ENCODE measurements around the gene DZIP3. TPM values are rescaled to one million over a fixed set of nuclear protein-coding genes. Genes with fewer than 3 reads are reported as not detected.
"Not testable (repeated sequence)": the region's sequence is repeated elsewhere in the genome, so short reads cannot be mapped to it uniquely, and the experiment has no call there.

The DZIP3 gene
- total and polyA plus RNA-seq, 9 donors, result 12.6 to 21.8 (median 17.2) TPM

DNA sequence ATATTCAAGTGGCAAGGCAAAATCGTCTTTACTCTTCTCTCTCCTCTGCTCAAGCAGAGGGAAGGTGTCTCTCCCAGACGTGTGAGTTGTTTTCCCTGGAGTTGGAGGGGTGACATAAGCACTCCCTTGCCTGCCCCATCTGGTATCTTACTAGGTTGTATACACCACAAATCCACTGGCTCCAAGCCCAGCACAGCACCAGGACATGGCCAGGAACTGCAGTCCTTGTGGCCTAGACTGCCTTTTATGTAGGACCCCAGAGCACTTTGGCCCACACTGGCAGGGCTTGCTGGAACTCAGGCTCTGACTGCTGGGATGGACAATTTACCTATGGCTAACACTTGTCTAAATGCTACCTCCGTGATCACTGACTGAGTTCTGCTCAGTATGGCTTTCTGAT lies 34.0 kb downstream of the DZIP3 start:
- Histone ChIP-seq H3K27me3 (ENCODE audit: control insufficient read depth, insufficient read depth, low read length) (no peaks in the 10 kb centered on the region), H3K4me1 (ENCODE audit: control insufficient read depth, insufficient read depth, low read length) (no peaks in the 10 kb centered on the region), H3K27ac (ENCODE audit: low read length) (no peak overlapping the region), H3K4me3 (ENCODE audit: low read length) (no peak overlapping the region), H3K9me3 (replicated peaks; ENCODE audit: control insufficient read depth, low read depth, low read length) (no peaks in the 10 kb centered on the region), H3K36me3 (ENCODE audit: control insufficient read depth, insufficient read depth, low read length) (peaks cover 12% of the 10 kb centered on the region)
- WGBS (ENCODE audit: insufficient coverage), result 80% methylated on average over 1 of the region's 3 CpGs
- no peak for DNase-seq

DNA sequence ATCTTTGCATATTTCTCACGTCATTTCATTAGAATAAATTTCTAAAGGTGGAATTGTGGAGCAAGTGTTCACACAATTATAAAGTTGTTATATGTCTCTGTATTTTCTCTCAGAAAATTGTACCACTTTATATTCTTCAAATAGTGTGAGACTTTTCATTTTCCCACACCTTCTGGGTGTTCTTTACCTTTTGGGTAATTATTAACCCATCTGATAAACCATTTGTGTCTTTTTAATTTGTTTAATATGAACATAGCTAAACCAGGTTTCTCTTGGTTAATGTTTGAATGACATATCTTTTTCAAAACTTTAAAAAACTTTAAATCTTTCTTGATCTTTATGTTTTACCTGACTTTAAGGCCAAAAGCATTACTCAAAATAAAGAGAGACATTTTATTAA lies 40.5 kb downstream of the DZIP3 start:
- H3K4me1 ChIP-seq (ENCODE audit: control insufficient read depth, insufficient read depth, low read length), result no peaks in the 10 kb centered on the region
- no peak overlapping the region for H3K4me3 ChIP-seq (ENCODE audit: low read length)
- no CpG with 5 or more reads among the region's 1 CpG for WGBS (ENCODE audit: insufficient coverage)
- no peaks in the 10 kb centered on the region for H3K27me3 ChIP-seq (ENCODE audit: control insufficient read depth, insufficient read depth, low read length)
- no peak overlapping the region for H3K27ac ChIP-seq (ENCODE audit: low read length)
- H3K9me3 ChIP-seq (replicated peaks; ENCODE audit: control insufficient read depth, low read depth, low read length), result no peaks in the 10 kb centered on the region
- DNase-seq, result no peak
- H3K36me3 ChIP-seq (ENCODE audit: control insufficient read depth, insufficient read depth, low read length), result peaks cover 7% of the 10 kb centered on the region

DNA sequence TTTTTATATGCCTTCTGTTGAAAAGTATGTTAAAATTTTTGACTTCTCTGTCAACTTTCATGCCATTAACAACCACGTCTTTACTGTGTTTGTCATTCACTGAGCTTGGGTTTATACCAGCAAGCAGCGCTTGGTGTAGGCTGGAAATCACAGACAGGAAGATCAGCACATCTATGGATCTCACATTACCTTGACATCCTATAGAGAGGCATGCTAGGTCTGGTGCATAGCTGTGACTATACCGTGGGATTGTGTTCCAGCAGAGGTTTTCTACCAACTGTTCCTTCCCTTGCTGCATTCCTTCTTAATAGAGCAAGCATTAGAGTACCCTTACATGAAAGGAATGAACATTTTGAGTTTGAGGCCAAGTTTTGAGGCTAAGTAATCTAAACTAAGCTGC lies 53.0 kb downstream of the DZIP3 start:
- Histone ChIP-seq H3K36me3 (ENCODE audit: control insufficient read depth, insufficient read depth, low read length) (peaks cover 8% of the 10 kb centered on the region), H3K27ac (ENCODE audit: low read length) (no peak overlapping the region), H3K27me3 (ENCODE audit: control insufficient read depth, insufficient read depth, low read length) (no peaks in the 10 kb centered on the region), H3K9me3 (replicated peaks; ENCODE audit: control insufficient read depth, low read depth, low read length) (no peaks in the 10 kb centered on the region), H3K4me3 (ENCODE audit: low read length) (no peak overlapping the region), H3K4me1 (ENCODE audit: control insufficient read depth, insufficient read depth, low read length) (no peaks in the 10 kb centered on the region)
- no CpG with 5 or more reads among the region's 3 CpGs for WGBS (ENCODE audit: insufficient coverage)
- no peak for DNase-seq

DNA sequence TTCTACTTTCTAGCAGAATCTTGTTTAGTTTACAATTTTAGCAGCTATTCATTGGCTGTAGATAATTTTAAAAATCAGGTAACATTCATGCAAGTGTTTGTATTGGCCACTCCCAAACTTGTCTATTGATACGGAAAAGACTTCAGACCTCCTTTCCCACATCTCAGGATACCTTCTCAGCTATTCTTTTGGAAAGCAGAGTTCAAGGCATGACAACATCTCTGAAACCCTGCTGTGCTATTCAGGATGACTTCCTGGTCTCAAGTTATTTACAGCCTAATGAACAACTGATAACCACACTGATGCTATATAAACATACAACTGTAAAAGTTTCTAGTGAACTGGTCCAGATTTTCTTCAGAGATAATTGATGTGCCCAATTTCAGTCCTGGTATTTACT lies 55.8 kb downstream of the DZIP3 start:
- WGBS (ENCODE audit: insufficient coverage), result 100% methylated on average over 1 of the region's 1 CpG
- Histone ChIP-seq H3K4me1 (ENCODE audit: control insufficient read depth, insufficient read depth, low read length) (no peaks in the 10 kb centered on the region), H3K36me3 (ENCODE audit: control insufficient read depth, insufficient read depth, low read length) (peaks cover 6% of the 10 kb centered on the region), H3K4me3 (ENCODE audit: low read length) (no peak overlapping the region), H3K27me3 (ENCODE audit: control insufficient read depth, insufficient read depth, low read length) (no peaks in the 10 kb centered on the region), H3K9me3 (replicated peaks; ENCODE audit: control insufficient read depth, low read depth, low read length) (no peaks in the 10 kb centered on the region), H3K27ac (ENCODE audit: low read length) (no peak overlapping the region)
- no peak for DNase-seq

DNA sequence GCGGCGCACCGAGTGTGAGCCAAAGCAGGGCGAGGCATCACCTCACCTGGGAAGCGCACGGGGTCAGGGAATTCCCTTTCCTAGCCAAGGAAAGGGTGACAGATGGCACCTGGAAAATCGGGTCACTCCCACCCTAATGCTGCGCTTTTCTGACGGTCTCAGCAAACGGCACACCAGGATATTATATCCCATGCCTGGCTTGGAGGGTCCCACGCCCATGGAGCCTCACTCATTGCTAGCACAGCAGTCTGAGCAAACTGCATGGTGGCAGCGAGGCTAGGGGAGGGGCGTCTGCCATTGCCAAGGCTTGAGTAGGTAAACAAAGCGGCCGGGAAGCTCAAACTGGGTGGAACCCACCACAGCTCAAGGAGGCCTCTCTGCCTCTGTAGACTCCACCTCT lies 66.1 kb downstream of the DZIP3 start:
- H3K27ac ChIP-seq (ENCODE audit: low read length), result not testable (repeated sequence)

DNA sequence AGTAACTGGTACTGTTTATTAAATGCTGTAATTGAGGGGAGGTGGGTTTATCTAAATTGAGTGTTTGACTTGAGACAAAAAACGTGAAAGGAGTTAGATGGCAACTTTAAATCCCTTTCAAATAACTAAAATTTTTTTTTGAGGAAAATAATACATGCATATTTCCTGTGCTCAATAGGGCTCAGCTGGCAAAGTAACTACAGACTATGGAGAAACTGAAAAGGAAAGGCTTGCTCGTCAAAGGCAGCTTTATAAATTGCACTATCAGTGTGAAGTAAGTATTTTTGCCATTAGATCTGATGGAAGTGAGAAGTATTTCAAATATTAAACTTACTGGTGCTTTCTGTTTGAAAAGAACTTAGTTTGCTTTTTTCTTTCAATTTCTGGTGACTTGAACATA lies 72.2 kb downstream of the DZIP3 start:
- Histone ChIP-seq H3K9me3 (replicated peaks; ENCODE audit: control insufficient read depth, low read depth, low read length) (no peaks in the 10 kb centered on the region), H3K4me3 (ENCODE audit: low read length) (no peak overlapping the region), H3K36me3 (ENCODE audit: control insufficient read depth, insufficient read depth, low read length) (peaks cover 2% of the 10 kb centered on the region), H3K27ac (ENCODE audit: low read length) (no peak overlapping the region), H3K4me1 (ENCODE audit: control insufficient read depth, insufficient read depth, low read length) (peaks cover 7% of the 10 kb centered on the region), H3K27me3 (ENCODE audit: control insufficient read depth, insufficient read depth, low read length) (no peaks in the 10 kb centered on the region)
- peak; percentile 1 for DNase-seq
- WGBS (ENCODE audit: insufficient coverage), result no CpG with 5 or more reads among the region's 2 CpGs

More for the DNA sequence above, 66.1 kb downstream of the DZIP3 start:
- not testable (repeated sequence) for DNase-seq; H3K4me1 ChIP-seq (ENCODE audit: control insufficient read depth, insufficient read depth, low read length); H3K9me3 ChIP-seq (replicated peaks; ENCODE audit: control insufficient read depth, low read depth, low read length); H3K27me3 ChIP-seq (ENCODE audit: control insufficient read depth, insufficient read depth, low read length); H3K4me3 ChIP-seq (ENCODE audit: low read length); H3K36me3 ChIP-seq (ENCODE audit: control insufficient read depth, insufficient read depth, low read length)
- over 99% methylated on average over 15 of the region's 15 CpGs for WGBS (ENCODE audit: insufficient coverage)

DNA sequence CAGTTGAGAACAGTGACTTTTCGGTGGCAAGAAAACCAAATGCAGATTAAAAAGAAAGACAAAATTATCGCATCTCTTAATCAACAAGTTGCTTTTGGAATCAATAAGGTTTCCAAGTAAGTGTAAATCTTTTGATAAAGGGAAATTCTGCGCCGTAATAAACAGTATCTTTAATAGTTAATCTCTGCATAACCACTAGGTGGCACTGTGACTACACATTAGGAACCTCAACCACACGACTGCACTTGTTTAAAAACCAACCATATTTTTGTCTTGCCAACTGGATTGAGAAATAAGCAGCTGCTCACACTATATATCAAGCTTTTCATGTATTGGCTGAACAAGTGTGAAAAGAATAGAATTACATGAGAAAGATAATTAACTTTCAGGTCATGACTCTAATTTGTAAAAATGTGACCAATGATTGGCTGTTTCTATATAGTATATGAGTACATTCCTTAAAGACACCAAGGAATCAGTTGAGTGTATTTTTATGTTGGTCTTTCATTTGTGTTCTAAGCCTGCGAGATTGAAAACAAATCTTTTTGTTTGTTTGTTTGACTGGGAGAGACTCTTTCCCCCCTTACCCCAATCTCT lies 72.7 kb downstream of the DZIP3 start:
- peaks cover 2% of the 10 kb centered on the region for H3K36me3 ChIP-seq (ENCODE audit: control insufficient read depth, insufficient read depth, low read length)
- peaks cover 7% of the 10 kb centered on the region for H3K4me1 ChIP-seq (ENCODE audit: control insufficient read depth, insufficient read depth, low read length)
- H3K27me3 ChIP-seq (ENCODE audit: control insufficient read depth, insufficient read depth, low read length), result no peaks in the 10 kb centered on the region
- peak; percentile 84 for DNase-seq
- no peaks in the 10 kb centered on the region for H3K9me3 ChIP-seq (replicated peaks; ENCODE audit: control insufficient read depth, low read depth, low read length)
- no peak overlapping the region for H3K27ac ChIP-seq (ENCODE audit: low read length)
- whole genome bisulfite sequencing (ENCODE audit: insufficient coverage), result no CpG with 5 or more reads among the region's 6 CpGs
- no peak overlapping the region for H3K4me3 ChIP-seq (ENCODE audit: low read length)

DNA sequence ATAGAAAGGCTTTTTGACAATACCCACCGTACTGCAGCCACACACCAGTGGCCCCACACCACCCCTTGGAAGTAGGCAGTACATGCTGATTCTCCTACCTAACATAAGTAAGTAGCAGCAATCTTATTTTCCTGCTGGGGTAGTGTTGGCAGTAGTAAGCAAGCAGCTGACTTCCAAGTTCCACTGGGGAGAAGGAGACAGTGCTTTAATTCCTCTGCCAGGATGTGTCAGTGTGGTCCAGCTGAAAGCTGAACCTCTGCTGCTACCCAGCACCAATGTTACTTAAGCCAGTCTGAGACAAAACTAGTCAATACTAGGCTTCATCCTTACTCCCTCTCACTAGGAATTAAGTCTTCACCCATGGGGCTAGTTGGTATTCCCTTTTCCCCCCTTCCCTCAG lies 74.7 kb downstream of the DZIP3 start:
- H3K27ac ChIP-seq (ENCODE audit: low read length), result no peak overlapping the region
- H3K27me3 ChIP-seq (ENCODE audit: control insufficient read depth, insufficient read depth, low read length), result no peaks in the 10 kb centered on the region
- DNase-seq, result peak; percentile 26
- H3K9me3 ChIP-seq (replicated peaks; ENCODE audit: control insufficient read depth, low read depth, low read length), result no peaks in the 10 kb centered on the region
- H3K4me3 ChIP-seq (ENCODE audit: low read length), result no peak overlapping the region
- WGBS (ENCODE audit: insufficient coverage), result no CpG with 5 or more reads among the region's 1 CpG
- H3K36me3 ChIP-seq (ENCODE audit: control insufficient read depth, insufficient read depth, low read length), result peaks cover 2% of the 10 kb centered on the region
- peaks cover 7% of the 10 kb centered on the region for H3K4me1 ChIP-seq (ENCODE audit: control insufficient read depth, insufficient read depth, low read length)

DNA sequence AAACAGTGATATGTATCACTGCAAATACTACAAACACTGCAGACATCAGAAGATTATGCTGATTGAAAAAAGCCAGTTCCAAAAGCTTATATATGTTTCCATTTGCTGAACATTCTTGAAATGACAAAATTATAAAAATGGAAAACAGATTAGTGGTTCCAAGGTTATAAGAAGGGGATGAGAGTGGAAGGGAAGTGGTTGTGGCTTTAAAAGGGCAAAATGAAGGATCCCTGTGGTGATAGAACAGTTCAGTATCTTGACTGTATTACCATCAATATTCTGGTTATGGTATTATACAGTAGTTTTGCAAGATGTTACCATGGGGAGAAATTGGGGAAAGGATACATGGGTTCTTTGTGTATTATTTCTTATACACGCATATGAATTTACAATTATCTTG lies 77.8 kb downstream of the DZIP3 start:
- H3K27ac ChIP-seq (ENCODE audit: low read length), result no peak overlapping the region
- peaks cover 2% of the 10 kb centered on the region for H3K36me3 ChIP-seq (ENCODE audit: control insufficient read depth, insufficient read depth, low read length)
- no peaks in the 10 kb centered on the region for H3K27me3 ChIP-seq (ENCODE audit: control insufficient read depth, insufficient read depth, low read length)
- H3K4me1 ChIP-seq (ENCODE audit: control insufficient read depth, insufficient read depth, low read length), result peaks cover 7% of the 10 kb centered on the region
- no CpG with 5 or more reads among the region's 1 CpG for WGBS (ENCODE audit: insufficient coverage)
- DNase-seq, result no peak
- H3K9me3 ChIP-seq (replicated peaks; ENCODE audit: control insufficient read depth, low read depth, low read length), result no peaks in the 10 kb centered on the region
- H3K4me3 ChIP-seq (ENCODE audit: low read length), result no peak overlapping the region

DNA sequence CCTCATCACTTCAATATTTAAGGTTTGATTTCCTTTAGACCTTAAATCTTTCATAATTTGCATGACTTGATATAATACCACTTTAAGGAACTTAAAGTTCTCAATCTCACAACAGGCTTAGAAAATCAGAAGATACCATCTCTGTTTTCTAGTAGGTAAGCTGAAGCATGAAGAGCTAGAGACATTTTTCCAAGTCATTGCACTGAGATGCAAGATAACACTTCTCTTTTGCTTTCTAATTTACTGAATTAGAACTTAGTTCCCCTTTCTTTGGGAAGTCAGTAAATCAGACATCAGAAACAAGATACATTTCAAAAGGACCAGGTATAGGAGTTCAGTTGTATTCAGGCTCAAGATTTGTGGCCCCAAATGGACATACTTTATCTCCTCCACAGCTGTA lies 79.7 kb downstream of the DZIP3 start:
- peaks cover 4% of the 10 kb centered on the region for H3K4me1 ChIP-seq (ENCODE audit: control insufficient read depth, insufficient read depth, low read length)
- no peak overlapping the region for H3K4me3 ChIP-seq (ENCODE audit: low read length)
- no peak for DNase-seq
- H3K9me3 ChIP-seq (replicated peaks; ENCODE audit: control insufficient read depth, low read depth, low read length), result no peaks in the 10 kb centered on the region
- H3K27ac ChIP-seq (ENCODE audit: low read length), result no peak overlapping the region
- H3K27me3 ChIP-seq (ENCODE audit: control insufficient read depth, insufficient read depth, low read length), result no peaks in the 10 kb centered on the region
- H3K36me3 ChIP-seq (ENCODE audit: control insufficient read depth, insufficient read depth, low read length), result no peaks in the 10 kb centered on the region

DNA sequence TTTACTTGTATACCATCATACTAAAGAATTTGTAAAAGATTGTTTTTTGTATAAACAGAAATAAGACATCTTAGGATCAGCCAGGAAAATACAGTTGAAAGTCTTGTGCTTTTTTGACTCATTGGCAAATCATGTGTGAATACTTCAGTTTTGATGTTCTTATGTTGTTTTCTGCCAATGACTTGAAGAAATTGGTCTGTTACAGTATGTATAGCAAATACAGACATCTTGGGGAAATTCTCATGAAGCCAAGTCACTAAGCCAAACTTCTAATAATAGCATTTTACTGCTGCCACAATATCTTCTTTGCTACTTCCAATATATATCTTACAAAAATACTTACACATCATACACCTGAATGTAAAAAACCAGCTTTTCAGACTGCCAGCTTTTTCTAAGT lies 83.2 kb downstream of the DZIP3 start:
- H3K36me3 ChIP-seq (ENCODE audit: control insufficient read depth, insufficient read depth, low read length), result peaks cover under 1% of the 10 kb centered on the region
- H3K27ac ChIP-seq (ENCODE audit: low read length), result no peak overlapping the region
- H3K4me1 ChIP-seq (ENCODE audit: control insufficient read depth, insufficient read depth, low read length), result no peaks in the 10 kb centered on the region
- H3K4me3 ChIP-seq (ENCODE audit: low read length), result no peak overlapping the region
- DNase-seq, result peak; percentile 32
- no peaks in the 10 kb centered on the region for H3K9me3 ChIP-seq (replicated peaks; ENCODE audit: control insufficient read depth, low read depth, low read length)
- H3K27me3 ChIP-seq (ENCODE audit: control insufficient read depth, insufficient read depth, low read length), result no peaks in the 10 kb centered on the region
